ENCODE measurements around the gene SRSF11. TPM values are rescaled to one million over a fixed set of nuclear protein-coding genes. Genes with fewer than 3 reads are reported as not detected.

The SRSF11 gene
- total RNA-seq, 1 donor from 2014 or later = 73.2 TPM

GRCh38 chr1:70295749-70296148, 74.6 kb downstream of the SRSF11 start:
- no peak overlapping the region for H3K4me3 ChIP-seq (ENCODE audit: low read depth, low read length)
- DNase-seq (ENCODE audit: low read depth) = no peak
- no peak for TF ChIP-seq CTCF (conservative IDR thresholded peaks at IDR 0.05; ENCODE audit: low read depth, low read length)

GRCh38 chr1:70299472-70299871, 78.3 kb downstream of the SRSF11 start:
- no peak for TF ChIP-seq CTCF (conservative IDR thresholded peaks at IDR 0.05; ENCODE audit: low read depth, low read length)
- H3K4me3 ChIP-seq (ENCODE audit: low read depth, low read length) = no peak overlapping the region
- no peak for DNase-seq (ENCODE audit: low read depth)

Other genes with a start within 250 kb of the SRSF11 start
- gene LRRC40, start 15.8 kb upstream of the SRSF11 start, total RNA-seq = 28.1 and 32.8 TPM in 2 replicates
- 12.7 and 13.3 TPM in 2 replicates for gene ANKRD13C, start 133.3 kb downstream of the SRSF11 start, total RNA-seq
- gene CTH, start 189.9 kb downstream of the SRSF11 start, total RNA-seq = 2.8 and 3.7 TPM in 2 replicates

Measured in epithelial cell of proximal tubule (primary cell).